ENCODE measurements around the gene YAP1. TPM values are rescaled to one million over a fixed set of nuclear protein-coding genes. Genes with fewer than 3 reads are reported as not detected.

Gene YAP1
- total and polyA plus RNA-seq, 2 of the 4 experiments (the other 2 are of a cell fraction), result 121 to 251 TPM

DNA sequence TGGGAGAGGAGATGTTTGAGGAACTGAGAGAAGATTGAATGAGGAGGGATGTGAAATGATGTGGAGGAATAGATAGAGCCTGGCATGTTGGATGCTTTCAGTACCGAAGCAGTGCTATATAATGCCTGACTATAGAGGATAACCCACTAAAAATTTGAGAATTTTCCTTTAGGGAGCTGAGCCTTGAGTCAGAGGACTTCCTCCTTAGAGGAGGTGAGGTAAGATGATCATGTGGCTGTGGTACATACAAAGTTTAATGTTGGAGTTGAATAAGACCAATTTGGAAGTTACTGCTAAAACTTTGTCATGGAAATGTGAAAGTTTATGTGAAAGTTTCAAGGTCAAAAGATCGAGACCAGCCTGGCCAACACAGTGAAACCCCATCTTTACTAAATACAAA is 66.9 kb downstream of the YAP1 start:
- Histone ChIP-seq H2BK120ac (ENCODE audit: low read depth, low read length) (peak overlapping the region; percentile 95; the same call in 1 of the 2 replicates), H4K20me1 (ENCODE audit: insufficient read depth, low read length) (peaks cover 8% of the 10 kb centered on the region; the same call in 1 of the 2 replicates), H3K4me2 (ENCODE audit: low read depth, low read length) (no peak overlapping the region), H2AK9ac (replicated peaks; ENCODE audit: low read depth, low read length, poor library complexity) (no peak overlapping the region), H3K56ac (ENCODE audit: extremely low read depth, insufficient read depth, low read length) (no peak overlapping the region; the same call in 1 of the 2 replicates), H2BK5ac (ENCODE audit: low read depth, low read length, poor library complexity, severe bottlenecking) (peak overlapping the region; percentile 100), H4K5ac (ENCODE audit: low read depth, low read length) (peak overlapping the region; percentile 52; the same call in 1 of the 2 replicates), H3K9ac (ENCODE audit: low read depth, low read length) (no peak overlapping the region), H3K27ac (ENCODE audit: insufficient read depth, low read length) (peak overlapping the region; percentile 84), H3K9me3 (ENCODE audit: control insufficient read depth, insufficient read depth, low read length) (no peaks in the 10 kb centered on the region), H3K79me1 (ENCODE audit: low read depth in 1 of 2, low read length in 2 of 2) (peaks cover 23 to 71% of the 10 kb centered on the region in 2 experiments), H4K91ac (ENCODE audit: insufficient read depth, low read depth, low read length) (peak overlapping the region; percentile 25), H3K4me3 (ENCODE audit: insufficient read depth, low read depth, low read length) (no peak overlapping the region), H2BK20ac (ENCODE audit: low read depth, low read length) (peak overlapping the region; percentile 98; the same call in 1 of the 2 replicates), H3K18ac (ENCODE audit: low read depth, low read length) (peak overlapping the region; percentile 63), H2AFZ (replicated peaks; ENCODE audit: low read length, poor library complexity) (no peak overlapping the region), H4K8ac (ENCODE audit: low read depth in 2 of 2, low read length in 2 of 2) (peak overlapping the region; percentile 27 to 41), H3K23ac (ENCODE audit: low read depth, low read length) (peak overlapping the region; percentile 81; the same call in 1 of the 2 replicates), H3K9me1 (ENCODE audit: insufficient read depth, low read length) (peaks cover 7% of the 10 kb centered on the region), H2BK15ac (ENCODE audit: low read depth, low read length) (peak overlapping the region; percentile 79), H2AK5ac (ENCODE audit: low read depth, low read length) (peak overlapping the region; percentile 65), H3K14ac (replicated peaks; ENCODE audit: low read depth, low read length) (peak overlapping the region; percentile 31), H3K4ac (ENCODE audit: low read depth, low read length) (peak overlapping the region; percentile 70), H3K4me1 (ENCODE audit: control insufficient read depth, insufficient read depth, low read length) (peaks cover 12% of the 10 kb centered on the region), H3K27me3 (ENCODE audit: control insufficient read depth, insufficient read depth, low read length) (no peaks in the 10 kb centered on the region), H3K36me3 (ENCODE audit: control insufficient read depth, insufficient read depth, low read length) (peaks cover 9% of the 10 kb centered on the region)
- no CpG with 5 or more reads among the region's 2 CpGs for WGBS, 2 experiments (ENCODE audit: extremely low coverage in 2 of 2, insufficient read length in 1 of 2)
- dilution Hi-C loops (cut with HindIII; ENCODE audit: low sequenced_read_pairs, unreplicated experiment) (no loop called here), intact Hi-C loops (cut with micrococcal nuclease) (no loop called here), in situ Hi-C loops (cut with MboI; ENCODE audit: low sequenced_read_pairs) (no loop called here)
- TF ChIP-seq MAFK (IDR thresholded peaks at IDR 0.05; ENCODE audit: low read depth, low read length) (no peak), RCOR1 (IDR thresholded peaks at IDR 0.05; ENCODE audit: insufficient replicate concordance, low read length) (no peak), SMC3 (IDR thresholded peaks at IDR 0.05; ENCODE audit: low read depth, low read length) (no peak)
- ChIA-PET POLR2A (ENCODE audit: unreplicated experiment) (no interaction called here), CTCF (interaction anchor here (0.5 to 3.3 kb wide), 4 partner anchors 9 to 76 kb away, joined by 3 to 9 read pairs (median 3); no protein-coding TSS in a partner anchor)
- DNase-seq (peak; percentile 47), ATAC-seq (ENCODE audit: low read depth) (no peak)
- no TSS peak for BruUV-seq (replicated peaks)
